Measurements from ENCODE around the gene TUBA3D.
"Not testable (repeated sequence)": the region's sequence is repeated elsewhere in the genome, so short reads cannot be mapped to it uniquely, and the experiment has no call there.

Gene TUBA3D

GRCh38 chr2:131484906-131485460, 9.1 kb downstream of the TUBA3D start:
- not testable (repeated sequence) for DNase-seq

GRCh38 chr2:131486201-131486902, 10.4 kb downstream of the TUBA3D start:
- not testable (repeated sequence) for DNase-seq

DNA sequence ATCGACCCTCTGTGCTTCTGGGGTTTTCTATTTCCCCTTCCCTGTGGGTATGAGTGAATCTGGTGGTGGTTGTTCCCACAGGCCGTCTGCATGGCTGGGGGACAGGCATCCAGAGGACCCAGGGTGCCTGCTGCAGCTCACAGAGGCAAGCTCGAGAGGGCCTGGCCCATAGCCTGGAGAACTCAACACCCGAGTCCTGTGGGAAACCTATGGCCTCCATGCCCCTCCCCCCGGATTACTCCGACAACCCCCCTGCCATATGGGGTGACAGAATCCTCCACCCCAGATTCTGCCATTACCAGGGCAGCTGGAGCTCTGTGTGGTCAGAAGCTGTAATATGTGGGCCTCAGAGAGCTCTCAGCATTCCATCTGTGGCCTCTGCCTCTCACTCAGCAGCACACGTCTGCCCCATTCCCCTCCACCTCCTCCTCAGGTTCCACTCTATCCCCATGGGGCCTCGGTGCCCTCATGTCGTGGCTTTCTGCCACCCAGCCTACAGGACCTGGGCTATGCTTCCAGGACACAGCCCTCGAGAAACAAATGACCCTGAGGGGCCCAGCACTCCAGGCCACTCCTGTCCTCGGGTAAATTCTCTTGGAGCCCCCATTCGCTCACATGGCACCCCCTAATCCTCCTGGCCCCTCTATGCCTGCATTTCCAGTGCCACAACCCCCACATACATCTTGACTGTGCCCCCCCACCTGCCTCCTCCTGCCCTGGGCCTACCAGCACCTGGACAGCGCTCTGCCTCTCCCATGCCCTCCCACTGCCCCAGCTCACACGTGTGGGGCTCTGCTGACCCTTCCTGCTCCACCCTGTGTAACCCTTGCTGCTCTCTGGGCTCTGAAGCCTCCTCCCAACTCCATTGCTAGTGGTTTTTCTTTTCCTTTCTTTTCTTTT, 12.6 kb downstream of the TUBA3D start:
- DNase-seq, result no peak

DNA sequence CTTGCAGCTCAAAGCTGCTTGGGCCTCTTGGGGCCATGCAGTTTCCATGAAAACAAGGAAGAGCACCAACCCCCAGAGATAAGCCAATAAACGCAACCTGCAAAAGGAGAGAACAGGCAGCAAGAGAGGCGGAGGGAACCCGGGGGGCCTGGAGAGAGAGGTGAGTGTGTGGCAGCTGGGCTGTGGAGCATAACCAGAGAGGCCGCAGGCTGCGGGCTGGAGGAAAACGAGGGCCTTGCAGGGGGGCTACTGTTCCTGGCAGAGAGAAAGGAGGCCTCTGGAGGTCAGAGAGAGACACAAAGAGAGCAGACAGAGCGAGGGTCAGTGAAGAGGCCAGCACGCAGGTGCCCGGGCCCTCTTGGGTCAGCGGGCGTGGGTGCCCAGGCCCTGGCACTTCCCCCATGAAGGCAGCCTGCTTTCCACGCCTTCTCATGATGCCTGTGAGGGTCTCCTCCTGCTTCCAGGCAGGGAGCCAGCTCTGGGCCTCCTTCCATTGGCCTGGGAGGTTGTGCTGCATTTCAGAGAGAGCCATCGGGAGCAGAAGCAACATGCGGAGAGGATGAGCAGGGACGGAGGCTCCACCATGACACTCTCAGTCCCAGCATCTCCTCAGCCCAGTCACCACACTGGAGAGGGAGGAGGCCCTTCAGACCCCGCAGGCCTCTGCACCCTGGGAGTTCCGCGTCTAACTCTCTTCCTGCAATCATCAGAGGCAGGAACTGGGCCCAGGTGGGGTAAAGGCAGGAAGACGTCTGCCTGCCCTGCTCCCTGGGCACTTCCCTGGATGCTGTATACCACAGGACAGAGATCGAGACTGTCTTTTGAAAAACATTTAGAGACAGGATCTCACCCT, 14.9 kb downstream of the TUBA3D start:
- DNase-seq, result not testable (repeated sequence)

DNA sequence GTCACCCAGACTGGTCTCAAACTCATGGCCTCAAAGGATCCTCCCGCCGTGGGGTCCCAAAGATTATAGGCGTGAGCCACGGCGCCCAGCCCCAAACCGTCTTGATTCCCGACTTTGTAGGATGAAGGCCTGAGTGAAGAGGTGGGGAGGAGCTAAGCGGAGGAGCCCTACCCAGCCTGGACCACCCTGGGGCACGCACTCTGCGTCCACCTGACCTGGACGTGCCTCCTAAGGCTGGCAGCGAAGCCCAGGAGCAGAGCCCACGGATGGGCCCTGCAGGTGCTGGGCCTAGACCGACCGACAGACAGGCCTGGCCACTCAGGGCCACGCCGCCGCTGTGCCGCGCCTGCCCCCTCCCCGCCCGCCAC, 15.5 kb downstream of the TUBA3D start:
- DNase-seq, result not testable (repeated sequence)

DNA sequence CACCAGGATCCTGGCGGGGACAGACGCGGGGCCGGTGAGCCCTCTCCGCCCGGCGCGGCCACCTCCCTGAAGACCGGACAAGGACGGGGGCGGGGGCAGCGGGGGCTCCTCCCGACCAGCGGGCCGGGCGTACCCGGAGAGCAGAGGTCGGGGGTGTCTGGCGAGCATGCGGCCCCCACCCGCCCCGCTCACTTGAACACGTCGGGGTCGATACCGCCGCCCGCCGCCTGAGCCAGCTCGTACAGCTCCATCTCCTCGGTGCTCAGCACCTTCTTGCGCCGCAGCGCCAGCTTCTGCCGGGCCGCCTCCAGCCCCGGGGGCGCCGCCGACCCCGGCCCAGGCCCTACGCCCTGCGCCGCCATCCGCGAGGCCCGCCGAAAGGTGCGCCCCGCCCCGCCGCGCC, 16.1 kb downstream of the TUBA3D start, which contains the start of gene MZT2A:
Gene MZT2A (minus strand): TSS at position 383 of the 403 bp plus-strand sequence. CDS start 21 bp downstream, at position 362.
- not testable (repeated sequence) for DNase-seq

DNA sequence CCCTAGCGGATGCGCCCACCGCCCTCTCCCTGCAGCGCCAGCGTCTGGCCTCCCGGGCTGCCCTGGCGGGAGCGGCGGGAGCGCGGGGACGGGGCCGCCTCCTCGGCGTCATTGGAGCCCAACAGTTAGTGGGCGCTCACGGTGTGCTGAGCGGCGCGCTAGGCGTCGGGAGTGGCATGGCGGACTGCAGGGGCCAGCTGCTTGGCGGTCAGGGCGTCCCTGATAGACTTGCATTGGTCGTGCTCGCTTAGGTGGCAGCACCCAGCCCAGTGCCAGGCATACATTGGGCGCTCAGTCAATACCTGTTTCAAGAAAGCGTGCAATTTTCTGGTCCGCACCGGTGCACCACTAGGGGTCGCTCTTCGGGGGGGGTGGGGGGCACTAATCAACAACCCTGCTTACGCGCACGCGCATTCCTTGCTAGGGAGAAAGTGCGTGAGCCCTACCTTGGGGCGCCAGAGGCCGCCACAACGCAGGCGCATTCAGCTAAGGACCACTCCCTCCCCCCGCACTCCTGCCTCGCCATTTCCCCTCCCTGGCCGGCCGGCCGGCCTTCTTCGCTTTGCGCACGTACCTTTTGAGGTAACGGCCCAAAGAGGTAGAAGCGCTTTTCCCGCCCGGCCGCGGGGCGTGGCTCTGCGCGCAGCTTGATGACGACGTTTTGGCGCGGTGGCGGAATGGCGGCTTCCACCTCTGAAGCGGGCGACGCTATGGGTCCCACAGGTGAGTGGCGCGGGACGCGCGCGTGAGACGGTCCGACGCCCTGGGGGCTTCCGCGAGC, 16.7 kb downstream of the TUBA3D start:
- DNase-seq, result peak; percentile 96

GRCh38 chr2:131493199-131493968, 17.5 kb downstream of the TUBA3D start:
- DNase-seq, result no peak

DNA sequence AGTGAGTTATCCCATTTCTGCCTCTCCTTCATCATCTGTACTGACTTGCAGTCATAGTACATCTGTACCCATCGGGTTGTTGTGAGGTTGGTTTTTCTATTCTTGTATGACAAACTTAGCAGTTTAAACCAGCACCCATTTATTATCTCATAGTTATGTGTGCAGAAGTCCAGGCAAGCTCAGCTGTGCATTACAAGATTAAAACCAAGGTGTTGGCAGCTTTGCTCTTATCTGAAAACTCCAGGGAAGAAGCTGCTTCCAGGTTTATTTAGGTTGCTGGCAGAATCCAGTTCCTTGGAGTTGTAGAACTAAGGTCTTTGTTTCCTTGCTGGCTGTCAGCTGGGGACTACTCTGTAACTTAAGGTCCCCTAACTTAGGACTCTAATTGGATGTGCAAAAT, 19.6 kb downstream of the TUBA3D start:
- DNase-seq, result not testable (repeated sequence)

DNA sequence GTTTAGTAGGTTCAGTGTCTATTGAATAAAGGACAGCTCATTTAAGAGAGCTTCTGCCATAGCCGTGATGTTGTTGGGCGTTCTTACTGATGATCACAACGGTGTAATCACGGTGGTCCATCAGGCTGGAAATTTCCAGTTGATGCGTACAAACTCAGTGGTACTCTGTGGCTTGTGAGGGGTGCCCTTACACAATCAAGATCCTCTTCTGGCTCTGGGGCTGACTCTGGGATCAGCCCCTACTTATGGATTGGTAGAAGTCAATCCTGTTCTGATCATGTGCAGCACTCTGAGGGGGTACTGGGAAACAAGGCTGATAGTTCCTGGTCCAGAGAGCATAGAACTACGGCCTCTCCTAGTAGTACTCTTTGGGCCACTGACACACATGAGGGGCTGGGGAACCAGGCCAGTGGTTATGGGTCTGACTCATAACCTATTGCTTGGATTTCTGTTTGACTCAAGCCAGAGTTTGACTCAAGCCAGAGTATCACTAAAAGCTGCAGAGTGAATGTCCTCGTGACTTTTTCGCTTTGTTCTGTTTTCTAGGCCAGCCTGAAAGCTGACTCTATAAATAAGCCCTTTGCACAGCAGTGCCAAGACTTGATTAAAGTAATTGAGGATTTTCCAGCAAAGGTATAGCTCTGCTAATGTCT, 22.5 kb downstream of the TUBA3D start:
- not testable (repeated sequence) for DNase-seq

DNA sequence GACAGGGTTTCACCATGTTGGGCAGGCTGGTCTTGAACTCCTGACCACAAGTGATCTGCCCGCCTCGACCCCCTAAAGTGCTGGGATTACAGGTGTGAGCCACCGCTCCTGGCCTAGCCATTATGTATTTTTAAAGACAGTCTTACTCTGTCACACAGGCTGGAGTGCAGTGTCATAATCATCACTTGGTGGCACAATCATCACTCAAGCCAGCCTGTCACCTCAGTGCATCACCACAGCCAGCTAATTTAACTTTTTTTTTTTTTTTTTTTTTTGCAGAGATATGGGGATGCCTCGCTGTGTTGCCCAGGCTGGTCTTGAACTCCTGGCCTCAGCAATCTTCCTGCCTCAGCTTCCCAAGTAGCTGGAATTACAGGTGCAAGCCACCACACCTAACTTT, 27.7 kb downstream of the TUBA3D start:
- not testable (repeated sequence) for DNase-seq

DNA sequence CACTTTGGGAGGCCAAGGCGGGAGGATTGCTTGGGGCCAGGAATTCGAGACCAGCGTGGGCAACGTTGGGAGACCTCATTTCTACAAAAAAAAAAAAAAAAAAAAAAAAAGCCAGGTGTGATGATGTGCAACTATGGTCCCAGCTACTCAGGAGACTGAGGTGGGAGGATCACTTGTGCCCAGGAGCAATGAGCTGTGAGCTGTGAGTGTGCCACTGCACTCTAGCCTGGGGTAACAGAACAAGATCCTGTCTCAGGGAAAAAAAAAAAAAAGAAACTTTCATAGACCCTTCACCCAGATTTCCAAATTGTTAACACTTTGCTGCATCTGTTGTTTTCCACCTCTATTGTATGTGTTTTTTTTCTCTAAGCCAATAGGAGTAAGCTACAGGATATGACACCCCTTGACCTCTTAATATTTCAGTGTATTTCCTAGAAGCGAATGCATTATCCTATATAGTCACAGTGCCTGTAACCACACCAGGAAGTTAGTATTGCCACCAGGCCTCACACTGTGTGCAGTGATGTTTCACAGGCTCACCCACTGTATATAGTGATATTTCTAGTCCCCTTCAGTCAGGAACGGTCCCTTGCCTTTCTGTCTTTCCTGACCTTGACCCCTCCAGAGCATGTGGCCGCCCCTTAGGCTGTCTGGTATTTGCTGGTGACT, 28.3 kb downstream of the TUBA3D start:
- not testable (repeated sequence) for DNase-seq

DNA sequence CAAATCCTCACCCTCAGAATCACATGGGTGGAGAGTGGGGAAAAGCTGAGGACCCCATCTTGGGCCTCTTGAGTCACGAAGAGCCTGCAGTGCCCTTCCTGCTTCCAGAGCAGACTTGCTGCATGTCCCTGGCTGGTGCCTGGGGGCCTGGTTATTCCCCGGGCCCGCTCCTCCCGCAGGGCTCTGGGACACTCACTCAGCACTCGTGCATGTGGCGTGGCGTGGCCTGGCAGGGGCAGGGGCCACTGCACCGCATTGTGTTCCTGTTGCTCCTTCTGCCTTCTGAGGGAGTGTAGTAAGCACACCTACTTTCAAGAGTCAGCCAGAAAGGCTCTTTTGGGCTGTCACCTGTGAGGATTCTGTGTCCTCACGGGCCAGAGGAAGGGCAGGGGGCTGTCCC, 33.7 kb downstream of the TUBA3D start:
- DNase-seq, result no peak

- not testable (repeated sequence) for DNase-seq
Measured at GRCh38 chr2:131511291-131511968, 35.5 kb downstream of the TUBA3D start.

GRCh38 chr2:131511969-131512870, 36.3 kb downstream of the TUBA3D start:
- DNase-seq, result not testable (repeated sequence)

DNA sequence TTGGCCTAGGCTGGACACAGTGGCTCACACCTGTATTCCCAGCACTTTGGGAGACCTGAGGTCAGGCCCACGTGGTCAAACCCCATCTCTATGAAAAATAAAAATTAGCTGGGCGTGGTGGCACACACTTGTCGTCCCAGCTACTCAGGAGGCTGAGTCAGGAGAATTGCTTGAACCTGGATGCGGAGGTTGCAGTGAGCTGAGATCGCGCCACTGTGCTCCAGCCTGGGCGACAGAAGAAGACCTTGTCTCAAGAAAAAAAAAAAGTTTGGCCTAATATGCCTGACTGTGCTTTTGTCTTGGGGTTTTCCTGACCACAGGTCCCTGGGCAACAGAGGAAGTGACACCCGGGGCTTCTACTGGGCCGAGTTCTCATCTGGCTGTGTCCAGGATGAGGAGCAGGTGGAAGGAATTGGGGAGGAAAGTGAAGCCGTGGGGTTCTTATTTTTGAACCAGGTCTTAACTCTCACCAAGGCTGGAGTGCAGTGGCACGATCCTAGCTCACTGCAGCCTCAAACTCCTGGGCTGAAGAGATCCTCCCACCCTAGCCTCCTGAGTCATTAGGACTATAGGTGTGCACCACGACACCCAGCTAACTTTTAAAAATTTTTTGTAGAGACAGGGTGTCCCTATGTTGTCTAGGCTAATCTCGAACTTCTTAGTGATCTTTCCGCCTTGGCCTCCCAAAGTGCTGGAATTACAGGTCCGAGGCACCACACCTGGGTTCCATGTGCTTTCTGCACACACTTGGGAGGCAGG, 38.7 kb downstream of the TUBA3D start:
- DNase-seq, result not testable (repeated sequence)

DNA sequence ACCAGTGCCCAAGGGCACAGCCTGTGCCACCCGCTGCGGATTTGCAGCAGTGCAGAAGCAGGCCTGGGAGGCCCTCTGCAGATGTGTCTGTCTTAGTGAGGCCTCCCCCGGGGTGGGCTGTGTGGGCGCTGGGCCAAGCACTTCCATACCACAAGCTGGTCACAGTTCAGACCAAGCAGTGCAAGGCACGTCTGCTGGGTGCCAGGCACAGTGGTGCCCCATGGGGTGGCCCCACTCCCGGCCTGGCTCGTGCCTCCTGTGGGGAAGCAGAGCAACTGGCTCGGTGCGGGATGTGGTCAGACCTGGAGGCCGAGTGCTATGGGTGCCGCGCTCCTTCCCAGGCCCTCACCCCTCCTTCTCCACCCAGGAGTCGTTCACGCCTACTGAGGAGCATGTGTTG, 39.3 kb downstream of the TUBA3D start:
- DNase-seq, result not testable (repeated sequence)
